ENCODE measurements around the gene SMNDC1. TPM values are rescaled to one million over a fixed set of nuclear protein-coding genes. Genes with fewer than 3 reads are reported as not detected.

SMNDC1 gene
- polyA plus RNA-seq, 4 donors = 11.3 to 30.4 (median 12.0) TPM

DNA sequence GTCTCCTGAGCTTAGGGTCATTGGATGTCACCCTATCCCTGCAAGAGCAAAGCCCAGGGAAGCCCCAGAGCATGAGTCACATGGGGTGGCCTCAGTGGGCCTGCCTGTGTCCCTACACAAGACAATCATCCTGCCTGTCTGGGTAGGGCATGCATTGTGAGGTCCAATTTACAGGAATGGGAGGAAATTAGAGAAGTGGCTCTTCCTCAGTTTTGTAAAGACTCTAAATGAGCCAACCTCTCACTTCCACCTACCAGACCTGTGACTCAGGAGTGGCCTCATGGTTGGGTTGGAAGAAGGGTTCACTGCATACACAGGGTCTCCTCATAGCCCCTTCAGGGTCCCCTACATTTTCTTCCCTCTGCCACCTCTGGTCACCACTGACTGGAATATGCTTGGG, 43.6 kb upstream of the SMNDC1 start:
- H3K36me3 ChIP-seq (ENCODE audit: control insufficient read depth in 3 of 3, insufficient read depth in 2 of 3, low read depth in 1 of 3, low read length in 3 of 3) = no peaks in the 10 kb centered on the region
- H3K9me3 ChIP-seq (ENCODE audit: control insufficient read depth in 2 of 2, insufficient read depth in 1 of 2, low read depth in 1 of 2, low read length in 1 of 2) = no peaks in the 10 kb centered on the region
- no peak overlapping the region for H3K27ac ChIP-seq (ENCODE audit: low read depth in 1 of 3, low read length in 2 of 3)
- DNase-seq (no peak), FAIRE-seq (no peak)
- no peak overlapping the region for H3K4me3 ChIP-seq (ENCODE audit: low read depth in 1 of 3, low read length in 3 of 3)
- H3K4me1 ChIP-seq (ENCODE audit: control insufficient read depth in 3 of 3, insufficient read depth in 2 of 3, low read depth in 1 of 3, low read length in 2 of 3) = no peaks in the 10 kb centered on the region
- H3K27me3 ChIP-seq (ENCODE audit: control insufficient read depth in 3 of 3, insufficient read depth in 3 of 3, low read length in 3 of 3) = no peaks in the 10 kb centered on the region

DNA sequence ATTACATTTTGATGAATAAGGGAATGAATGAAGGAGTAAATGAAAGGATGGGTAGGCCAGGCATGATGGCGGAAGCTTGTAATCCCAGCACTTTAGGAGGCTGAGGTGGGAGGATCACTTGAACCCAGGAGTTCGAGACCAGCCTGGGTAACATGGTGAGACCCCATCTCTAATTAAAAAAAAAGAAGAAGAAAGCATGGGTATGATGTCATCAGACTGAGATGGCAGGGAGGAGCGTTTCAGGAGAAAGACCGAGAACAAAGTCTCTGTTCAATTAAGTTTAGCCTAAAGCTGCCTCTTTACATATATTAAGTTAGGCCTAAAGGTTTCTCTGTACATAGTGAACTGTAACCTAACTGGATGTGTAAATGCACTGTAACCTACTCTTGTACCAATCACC, 42.2 kb upstream of the SMNDC1 start:
- 89 to 93% (median 91%) methylated on average over 4 of the region's 4 CpGs for WGBS, 3 donors
- H3K9me3 ChIP-seq (ENCODE audit: control insufficient read depth in 2 of 2, insufficient read depth in 1 of 2, low read depth in 1 of 2, low read length in 1 of 2) = no peaks in the 10 kb centered on the region
- FAIRE-seq (no peak), DNase-seq (no peak)
- no peaks in the 10 kb centered on the region for H3K36me3 ChIP-seq (ENCODE audit: control insufficient read depth in 3 of 3, insufficient read depth in 2 of 3, low read depth in 1 of 3, low read length in 3 of 3)
- no peaks in the 10 kb centered on the region for H3K4me1 ChIP-seq (ENCODE audit: control insufficient read depth in 3 of 3, insufficient read depth in 2 of 3, low read depth in 1 of 3, low read length in 2 of 3)
- no peak overlapping the region for H3K27ac ChIP-seq (ENCODE audit: low read depth in 1 of 3, low read length in 2 of 3)
- H3K27me3 ChIP-seq (ENCODE audit: control insufficient read depth in 3 of 3, insufficient read depth in 3 of 3, low read length in 3 of 3) = no peaks in the 10 kb centered on the region
- no peak overlapping the region for H3K4me3 ChIP-seq (ENCODE audit: low read depth in 1 of 3, low read length in 3 of 3)

DNA sequence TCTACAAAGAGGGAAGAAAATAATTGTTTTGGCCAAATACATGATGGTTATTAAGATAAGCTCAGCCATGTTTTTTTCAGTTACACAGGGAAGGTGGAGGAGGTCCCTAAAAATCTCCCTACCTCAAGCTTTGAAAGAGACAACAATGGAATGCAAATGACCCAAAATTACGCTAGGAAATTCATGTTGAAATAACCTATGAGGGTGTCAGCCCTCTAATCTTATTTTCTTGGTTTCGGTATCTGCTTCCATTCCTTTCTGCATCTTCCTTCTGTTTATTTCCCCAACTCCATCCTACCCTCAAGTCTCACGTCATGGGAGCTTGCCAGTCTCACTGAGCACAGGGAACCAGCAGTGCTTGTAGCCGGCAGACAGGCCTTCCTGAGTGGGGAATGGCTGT, 40.6 kb upstream of the SMNDC1 start:
- FAIRE-seq = no peak
- Histone ChIP-seq H3K27ac (ENCODE audit: low read depth in 1 of 3, low read length in 2 of 3) (no peak overlapping the region), H3K36me3 (ENCODE audit: control insufficient read depth in 3 of 3, insufficient read depth in 2 of 3, low read depth in 1 of 3, low read length in 3 of 3) (no peaks in the 10 kb centered on the region), H3K4me3 (ENCODE audit: low read depth in 1 of 3, low read length in 3 of 3) (no peak overlapping the region), H3K27me3 (ENCODE audit: control insufficient read depth in 3 of 3, insufficient read depth in 3 of 3, low read length in 3 of 3) (no peaks in the 10 kb centered on the region), H3K4me1 (ENCODE audit: control insufficient read depth in 3 of 3, insufficient read depth in 2 of 3, low read depth in 1 of 3, low read length in 2 of 3) (no peaks in the 10 kb centered on the region), H3K9me3 (ENCODE audit: control insufficient read depth in 2 of 2, insufficient read depth in 1 of 2, low read depth in 1 of 2, low read length in 1 of 2) (no peaks in the 10 kb centered on the region)
- DNase-seq = no peak
- 87 to 91% (median 87%) methylated on average over 4 of the region's 4 CpGs for WGBS, 3 donors

DNA sequence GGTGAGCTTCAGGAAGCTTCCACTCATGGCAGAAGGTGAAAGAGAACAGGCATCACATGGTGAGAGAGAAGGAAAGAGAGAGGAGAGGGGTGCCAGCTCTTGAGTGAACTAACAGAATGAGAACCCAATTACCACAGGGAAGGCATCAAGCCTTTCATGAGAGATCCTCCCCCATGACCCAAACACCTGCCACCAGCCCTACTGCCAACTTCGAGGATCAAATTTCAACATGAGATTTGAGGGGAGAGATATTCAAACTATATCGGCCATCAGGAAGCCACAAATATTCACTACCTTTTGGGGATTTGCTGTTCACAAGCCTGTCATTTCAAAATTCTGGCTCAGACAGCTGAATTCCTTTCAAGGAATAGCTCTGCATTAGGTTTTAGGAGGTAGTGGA, 39.9 kb upstream of the SMNDC1 start:
- no peak overlapping the region for H3K27ac ChIP-seq (ENCODE audit: low read depth in 1 of 3, low read length in 2 of 3)
- 4 to 29% (median 15%) methylated on average over 2 of the region's 2 CpGs for WGBS, 3 donors
- no peaks in the 10 kb centered on the region for H3K4me1 ChIP-seq (ENCODE audit: control insufficient read depth in 3 of 3, insufficient read depth in 2 of 3, low read depth in 1 of 3, low read length in 2 of 3)
- no peaks in the 10 kb centered on the region for H3K27me3 ChIP-seq (ENCODE audit: control insufficient read depth in 3 of 3, insufficient read depth in 3 of 3, low read length in 3 of 3)
- DNase-seq = no peak
- no peak overlapping the region for H3K4me3 ChIP-seq (ENCODE audit: low read depth in 1 of 3, low read length in 3 of 3)
- no peaks in the 10 kb centered on the region for H3K36me3 ChIP-seq (ENCODE audit: control insufficient read depth in 3 of 3, insufficient read depth in 2 of 3, low read depth in 1 of 3, low read length in 3 of 3)
- no peaks in the 10 kb centered on the region for H3K9me3 ChIP-seq (ENCODE audit: control insufficient read depth in 2 of 2, insufficient read depth in 1 of 2, low read depth in 1 of 2, low read length in 1 of 2)
- FAIRE-seq = no peak

DNA sequence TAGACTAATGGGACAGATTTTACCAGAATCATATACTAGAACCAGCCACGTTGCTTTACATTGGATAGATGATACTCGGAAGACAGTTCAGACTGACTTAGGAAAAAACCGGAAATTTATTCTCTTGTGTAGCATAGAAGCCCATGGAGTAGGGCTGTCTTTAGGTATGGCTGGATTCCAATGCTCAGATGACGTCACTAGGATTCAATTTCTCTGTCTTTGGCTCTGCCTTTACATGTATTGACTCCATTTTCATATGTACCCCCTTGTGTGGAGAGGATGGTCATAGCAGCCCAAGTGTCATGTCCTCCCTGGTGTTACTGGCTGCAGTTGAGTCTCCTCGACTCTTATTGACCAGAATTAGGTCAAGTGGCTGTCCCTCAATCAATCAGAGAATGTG, 39.2 kb upstream of the SMNDC1 start:
- no peak overlapping the region for H3K4me3 ChIP-seq (ENCODE audit: low read depth in 1 of 3, low read length in 3 of 3)
- no peaks in the 10 kb centered on the region for H3K9me3 ChIP-seq (ENCODE audit: control insufficient read depth in 2 of 2, insufficient read depth in 1 of 2, low read depth in 1 of 2, low read length in 1 of 2)
- H3K4me1 ChIP-seq (ENCODE audit: control insufficient read depth in 3 of 3, insufficient read depth in 2 of 3, low read depth in 1 of 3, low read length in 2 of 3) = no peaks in the 10 kb centered on the region
- H3K36me3 ChIP-seq (ENCODE audit: control insufficient read depth in 3 of 3, insufficient read depth in 2 of 3, low read depth in 1 of 3, low read length in 3 of 3) = no peaks in the 10 kb centered on the region
- WGBS, 3 donors = 86 to 87% (median 87%) methylated on average over 5 of the region's 5 CpGs
- DNase-seq = no peak
- H3K27me3 ChIP-seq (ENCODE audit: control insufficient read depth in 3 of 3, insufficient read depth in 3 of 3, low read length in 3 of 3) = no peaks in the 10 kb centered on the region
- FAIRE-seq = no peak
- H3K27ac ChIP-seq (ENCODE audit: low read depth in 1 of 3, low read length in 2 of 3) = no peak overlapping the region

DNA sequence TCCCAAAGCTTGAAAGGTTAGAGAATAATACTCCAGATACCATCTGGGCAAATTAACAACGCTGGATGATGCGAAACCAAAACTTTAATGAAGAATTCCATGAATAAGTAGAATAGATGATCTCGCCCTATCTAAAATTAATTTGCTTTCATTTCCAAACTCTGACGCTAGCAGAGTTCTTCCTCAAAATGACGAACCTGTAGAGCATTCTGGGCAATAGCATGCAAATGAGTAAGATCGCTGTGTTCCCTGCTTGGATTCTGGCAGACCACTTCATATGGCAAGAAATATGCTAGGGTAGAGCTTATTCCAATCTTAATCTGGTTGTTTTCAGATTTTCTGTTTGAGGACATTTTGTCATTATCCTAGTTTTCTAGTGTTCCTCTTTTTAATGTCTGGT, 36.1 kb upstream of the SMNDC1 start:
- Histone ChIP-seq H3K36me3 (ENCODE audit: control insufficient read depth in 3 of 3, insufficient read depth in 2 of 3, low read depth in 1 of 3, low read length in 3 of 3) (no peaks in the 10 kb centered on the region), H3K9me3 (ENCODE audit: control insufficient read depth in 2 of 2, insufficient read depth in 1 of 2, low read depth in 1 of 2, low read length in 1 of 2) (no peaks in the 10 kb centered on the region), H3K27me3 (ENCODE audit: control insufficient read depth in 3 of 3, insufficient read depth in 3 of 3, low read length in 3 of 3) (no peaks in the 10 kb centered on the region), H3K27ac (ENCODE audit: low read depth in 1 of 3, low read length in 2 of 3) (no peak overlapping the region), H3K4me3 (ENCODE audit: low read depth in 1 of 3, low read length in 3 of 3) (no peak overlapping the region), H3K4me1 (ENCODE audit: control insufficient read depth in 3 of 3, insufficient read depth in 2 of 3, low read depth in 1 of 3, low read length in 2 of 3) (no peaks in the 10 kb centered on the region)
- DNase-seq (no peak), FAIRE-seq (no peak)
- WGBS, 3 donors = 81 to 87% (median 85%) methylated on average over 6 of the region's 6 CpGs

DNA sequence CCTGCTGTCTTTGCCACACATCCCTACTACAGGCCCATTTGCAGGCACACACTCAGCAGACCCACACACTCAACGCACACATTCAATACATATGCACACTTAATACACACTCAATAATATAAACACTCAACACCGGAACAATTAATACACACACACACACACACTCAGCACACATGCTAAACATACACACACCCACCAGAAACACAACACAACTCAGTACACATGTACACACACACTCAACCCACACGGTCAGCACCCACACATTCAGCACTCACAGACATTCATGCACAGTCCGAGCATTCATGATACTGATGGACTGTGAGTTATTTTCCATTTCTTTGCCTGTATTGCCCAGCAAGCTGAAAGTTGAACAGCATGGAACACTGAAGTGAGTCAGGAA, 35.4 kb upstream of the SMNDC1 start:
- WGBS, 3 donors = 90 to 97% (median 95%) methylated on average over 4 of the region's 4 CpGs

DNA sequence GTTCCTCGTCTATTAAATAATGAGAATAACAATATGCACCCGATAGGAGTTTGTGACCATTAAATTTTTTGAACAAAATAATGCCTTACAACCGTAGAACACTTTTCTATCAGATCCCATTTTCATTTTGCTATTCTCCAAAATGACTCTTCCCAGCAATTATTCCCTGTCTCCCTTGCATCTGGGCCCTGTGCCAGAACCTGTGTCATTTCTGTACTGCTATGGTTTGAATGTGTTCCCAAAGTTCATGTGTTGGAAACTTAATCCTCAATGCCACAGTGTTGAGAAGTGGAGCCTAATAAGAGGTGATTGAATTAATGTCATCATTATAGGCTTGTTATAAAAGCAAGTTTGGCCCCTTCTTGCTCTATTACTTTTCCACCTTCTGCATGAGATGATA, 33.2 kb upstream of the SMNDC1 start:
- Histone ChIP-seq H3K4me1 (ENCODE audit: control insufficient read depth in 3 of 3, insufficient read depth in 2 of 3, low read depth in 1 of 3, low read length in 2 of 3) (no peaks in the 10 kb centered on the region), H3K27ac (ENCODE audit: low read depth in 1 of 3, low read length in 2 of 3) (no peak overlapping the region), H3K27me3 (ENCODE audit: control insufficient read depth in 3 of 3, insufficient read depth in 3 of 3, low read length in 3 of 3) (no peaks in the 10 kb centered on the region), H3K36me3 (ENCODE audit: control insufficient read depth in 3 of 3, insufficient read depth in 2 of 3, low read depth in 1 of 3, low read length in 3 of 3) (no peaks in the 10 kb centered on the region), H3K9me3 (ENCODE audit: control insufficient read depth in 2 of 2, insufficient read depth in 1 of 2, low read depth in 1 of 2, low read length in 1 of 2) (no peaks in the 10 kb centered on the region), H3K4me3 (ENCODE audit: low read depth in 1 of 3, low read length in 3 of 3) (no peak overlapping the region)
- no peak for FAIRE-seq
- DNase-seq = no peak
- WGBS, 3 donors = 95 to 96% (median 96%) methylated on average over 3 of the region's 3 CpGs

More for the DNA sequence above, 35.4 kb upstream of the SMNDC1 start:
- H3K4me1 ChIP-seq (ENCODE audit: control insufficient read depth in 3 of 3, insufficient read depth in 2 of 3, low read depth in 1 of 3, low read length in 2 of 3) = no peaks in the 10 kb centered on the region
- no peak for FAIRE-seq
- DNase-seq = no peak
- no peak overlapping the region for H3K27ac ChIP-seq (ENCODE audit: low read depth in 1 of 3, low read length in 2 of 3)
- H3K27me3 ChIP-seq (ENCODE audit: control insufficient read depth in 3 of 3, insufficient read depth in 3 of 3, low read length in 3 of 3) = no peaks in the 10 kb centered on the region
- H3K36me3 ChIP-seq (ENCODE audit: control insufficient read depth in 3 of 3, insufficient read depth in 2 of 3, low read depth in 1 of 3, low read length in 3 of 3) = no peaks in the 10 kb centered on the region
- H3K4me3 ChIP-seq (ENCODE audit: low read depth in 1 of 3, low read length in 3 of 3) = no peak overlapping the region
- H3K9me3 ChIP-seq (ENCODE audit: control insufficient read depth in 2 of 2, insufficient read depth in 1 of 2, low read depth in 1 of 2, low read length in 1 of 2) = no peaks in the 10 kb centered on the region

DNA sequence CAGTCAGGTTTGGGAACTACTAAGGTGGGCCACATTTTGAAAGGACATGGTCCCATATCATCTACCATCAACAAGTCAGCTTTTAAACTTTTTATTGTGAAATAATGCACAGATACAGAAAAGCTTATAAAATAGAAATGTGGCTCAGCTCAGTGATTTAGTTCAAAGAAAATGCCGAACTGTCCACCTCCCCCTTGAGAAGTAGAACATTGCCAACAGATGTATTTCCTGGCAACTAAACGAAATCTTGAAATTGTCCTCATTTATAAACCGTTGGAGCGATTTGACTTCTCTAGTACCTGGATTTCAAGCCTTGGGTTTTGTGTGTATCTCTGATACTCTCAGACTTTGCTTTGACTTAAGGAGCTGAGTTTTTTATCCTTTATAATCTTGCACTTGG, 32.7 kb upstream of the SMNDC1 start:
- WGBS, 3 donors = 80 to 90% (median 89%) methylated on average over 4 of the region's 4 CpGs
- Histone ChIP-seq H3K36me3 (ENCODE audit: control insufficient read depth in 3 of 3, insufficient read depth in 2 of 3, low read depth in 1 of 3, low read length in 3 of 3) (no peaks in the 10 kb centered on the region), H3K4me1 (ENCODE audit: control insufficient read depth in 3 of 3, insufficient read depth in 2 of 3, low read depth in 1 of 3, low read length in 2 of 3) (no peaks in the 10 kb centered on the region), H3K4me3 (ENCODE audit: low read depth in 1 of 3, low read length in 3 of 3) (no peak overlapping the region), H3K27me3 (ENCODE audit: control insufficient read depth in 3 of 3, insufficient read depth in 3 of 3, low read length in 3 of 3) (no peaks in the 10 kb centered on the region), H3K27ac (ENCODE audit: low read depth in 1 of 3, low read length in 2 of 3) (no peak overlapping the region), H3K9me3 (ENCODE audit: control insufficient read depth in 2 of 2, insufficient read depth in 1 of 2, low read depth in 1 of 2, low read length in 1 of 2) (peaks cover 0 to under 1% of the 10 kb centered on the region in 2 donors)
- FAIRE-seq (no peak), DNase-seq (no peak)
